Osteoblast (primary cell): ENCODE data around the gene NHLRC4. TPM values are rescaled to one million over a fixed set of nuclear protein-coding genes. Genes with fewer than 3 reads are reported as not detected.

ENCODE experiments used
- DNase-seq: peaks from one replicate; pipeline ENCODE4 v3.0.0; 2011; ENCODE audit warnings: low spot score, mixed read lengths; ENCODE audit not compliant: insufficient read length; ENCODE audit errors: missing footprints
- H2AFZ ChIP-seq: 2 replicates; pipeline ENCODE4 v1.6.0; 2011; ENCODE audit warnings: mild to moderate bottlenecking, low read length
- H3K27ac ChIP-seq: 2 replicates; pipeline ENCODE4 v1.5.1; 2011; ENCODE audit warnings: mild to moderate bottlenecking, low read depth, low read length, moderate library complexity
- H3K27me3 ChIP-seq: 2 replicates; pipeline ENCODE4 v1.6.0; 2012; ENCODE audit warnings: mild to moderate bottlenecking, control low read depth, inconsistent platforms, low read length, moderate library complexity; ENCODE audit not compliant: insufficient read depth
- H3K36me3 ChIP-seq: 2 replicates; pipeline ENCODE4 v1.5.1; 2011; ENCODE audit warnings: mild to moderate bottlenecking, low read length, control low read depth, moderate library complexity; ENCODE audit not compliant: insufficient read depth
- H3K4me1 ChIP-seq: 2 replicates; pipeline ENCODE4 v1.5.1; 2011; ENCODE audit warnings: mild to moderate bottlenecking, low read length, control low read depth, moderate library complexity; ENCODE audit not compliant: insufficient read depth
- H3K4me2 ChIP-seq: 2 replicates; pipeline ENCODE4 v1.6.0; 2011; ENCODE audit warnings: mild to moderate bottlenecking, low read length; ENCODE audit not compliant: insufficient read depth
- H3K4me3 ChIP-seq: fragments of 200-600 bp; sonication (generic); 3 replicates; pipeline ENCODE4 v1.5.1; 2012; ENCODE audit warnings: mild to moderate bottlenecking, low read length, inconsistent platforms; ENCODE audit not compliant: insufficient read depth
- H3K79me2 ChIP-seq: 2 replicates; pipeline ENCODE4 v1.6.0; 2012; ENCODE audit warnings: mild to moderate bottlenecking, low read length, control low read depth, inconsistent platforms; ENCODE audit not compliant: insufficient read depth
- H3K9me3 ChIP-seq: 2 replicates; pipeline ENCODE4 v1.5.1; 2011; ENCODE audit warnings: low read depth, low read length, control low read depth
- H4K20me1 ChIP-seq: 2 replicates; pipeline ENCODE4 v1.6.0; 2012; ENCODE audit warnings: mild to moderate bottlenecking, low read length, control low read depth; ENCODE audit not compliant: insufficient read depth
- CTCF ChIP-seq: IDR thresholded peaks from 2 replicates; pipeline ENCODE4 v1.5.1; 2011; ENCODE audit warnings: mild to moderate bottlenecking, low read depth, low read length, moderate library complexity; ENCODE audit errors: extremely low read depth
- total RNA-seq: library from RNA; depleted of rRNA; stranded (reverse); fragments of >200 nt; gene quantifications from 2 replicates; pipeline ENCODE4 v1.2.3, GENCODE V29; 2012

The NHLRC4 gene
- total RNA-seq, 1 donor: 2.2 TPM

- no peak overlapping the region for H3K27ac ChIP-seq
- DNase-seq: no peak
- no peaks in the 10 kb centered on the region for H3K9me3 ChIP-seq
- H3K4me1 ChIP-seq: peaks cover 19% of the 10 kb centered on the region
- no peak overlapping the region for H3K4me2 ChIP-seq
- no peak for TF ChIP-seq CTCF
- no peaks in the 10 kb centered on the region for H3K27me3 ChIP-seq
- peaks cover 24% of the 10 kb centered on the region for H3K79me2 ChIP-seq
- H2AFZ ChIP-seq: no peak overlapping the region
- peaks cover 11% of the 10 kb centered on the region for H3K36me3 ChIP-seq
- H4K20me1 ChIP-seq: peaks cover 25% of the 10 kb centered on the region
- H3K4me3 ChIP-seq: no peak overlapping the region
Observed at GRCh38 chr16:522320-523096, 44.3 kb upstream of the NHLRC4 start.

GRCh38 chr16:523097-523741, 43.6 kb upstream of the NHLRC4 start:
- H3K79me2 ChIP-seq: peaks cover 26% of the 10 kb centered on the region
- no peak overlapping the region for H3K4me2 ChIP-seq
- DNase-seq: no peak
- H3K4me3 ChIP-seq: no peak overlapping the region
- H3K36me3 ChIP-seq: peaks cover 11% of the 10 kb centered on the region
- H3K27me3 ChIP-seq: no peaks in the 10 kb centered on the region
- no peaks in the 10 kb centered on the region for H3K9me3 ChIP-seq
- peaks cover 26% of the 10 kb centered on the region for H4K20me1 ChIP-seq
- TF ChIP-seq CTCF: no peak
- no peak overlapping the region for H3K27ac ChIP-seq
- H2AFZ ChIP-seq: no peak overlapping the region
- peaks cover 19% of the 10 kb centered on the region for H3K4me1 ChIP-seq

- no peaks in the 10 kb centered on the region for H3K27me3 ChIP-seq
- peak; percentile 89 for DNase-seq
- H3K27ac ChIP-seq: peak overlapping the region; percentile 77
- H3K9me3 ChIP-seq: no peaks in the 10 kb centered on the region
- H3K4me1 ChIP-seq: peaks cover 28% of the 10 kb centered on the region
- H3K4me2 ChIP-seq: no peak overlapping the region
- H4K20me1 ChIP-seq: peaks cover 38% of the 10 kb centered on the region
- peaks cover 39% of the 10 kb centered on the region for H3K79me2 ChIP-seq
- no peak for TF ChIP-seq CTCF
- no peak overlapping the region for H3K4me3 ChIP-seq
- H3K36me3 ChIP-seq: peaks cover 9% of the 10 kb centered on the region
- H2AFZ ChIP-seq: no peak overlapping the region
Observed at GRCh38 chr16:524274-525040, 42.3 kb upstream of the NHLRC4 start.
